Measurements from ENCODE around the gene CACNA1A.

GRCh38 chr19:13505164-13505695, 1.0 kb downstream of the CACNA1A start:
- TF ChIP-seq CTCF (optimal IDR thresholded peaks at IDR 0.05 in 1 of 3, IDR thresholded peaks at IDR 0.05 in 1 of 3, conservative IDR thresholded peaks at IDR 0.05 in 1 of 3; ENCODE audit: extremely low read depth in 1 of 3, insufficient read depth in 2 of 3, low read length in 3 of 3), result no peak
- TF ChIP-seq EZH2 (IDR thresholded peaks at IDR 0.05; ENCODE audit: low read length), result no peak

All from keratinocyte (primary cell).